NT2/D1 (cell line): Measurements from ENCODE around the gene DTNB.
A peak's percentile ranks its signal among the peaks of the same experiment; 100 is the strongest.

Source experiments
- DNase-seq: peaks from one replicate; pipeline ENCODE4 v3.0.0-alpha.2; 2011; ENCODE audit warnings: low read depth, low spot score
- H3K27me3 ChIP-seq: 2 replicates; pipeline ENCODE4 v1.6.0; 2011; ENCODE audit warnings: mild to moderate bottlenecking; ENCODE audit not compliant: insufficient read length, insufficient read depth
- H3K36me3 ChIP-seq: 2 replicates; pipeline ENCODE4 v1.6.1; 2011; ENCODE audit warnings: mild to moderate bottlenecking, low read length, mixed read lengths; ENCODE audit not compliant: insufficient read depth, insufficient read length
- H3K4me1 ChIP-seq: 2 replicates; pipeline ENCODE4 v1.5.1; 2011; ENCODE audit not compliant: insufficient read depth, insufficient read length
- H3K4me3 ChIP-seq: 2 replicates; pipeline ENCODE4 v1.5.1; 2011; ENCODE audit warnings: low read depth; ENCODE audit not compliant: insufficient read length
- H3K9ac ChIP-seq: 2 replicates; pipeline ENCODE4 v1.6.0; 2011; ENCODE audit warnings: low read depth; ENCODE audit not compliant: insufficient read length
- H3K9me3 ChIP-seq: 2 replicates; pipeline ENCODE4 v1.5.1; 2011; ENCODE audit warnings: mild to moderate bottlenecking, low read length; ENCODE audit not compliant: insufficient read depth
- SUZ12 ChIP-seq: IDR thresholded peaks from 2 replicates; pipeline ENCODE4 v1.6.1; 2011; ENCODE audit not compliant: insufficient read length, insufficient read depth; ENCODE audit errors: extremely low read depth
- YY1 ChIP-seq: IDR thresholded peaks from 2 replicates; pipeline ENCODE4 v1.6.1; 2011; ENCODE audit not compliant: insufficient read length, insufficient read depth
- ZNF274 ChIP-seq: IDR thresholded peaks from 2 replicates; pipeline ENCODE4 v1.6.1; 2011; ENCODE audit warnings: mild to moderate bottlenecking, low read depth, low read length

The DTNB gene

GRCh38 chr2:25497918-25498407 lies 175.4 kb downstream of the DTNB start:
- no peak overlapping the region for H3K4me3 ChIP-seq
- no peak overlapping the region for H3K9ac ChIP-seq
- DNase-seq, result no peak
- no peaks in the 10 kb centered on the region for H3K36me3 ChIP-seq
- no peaks in the 10 kb centered on the region for H3K4me1 ChIP-seq
- no peak for TF ChIP-seq SUZ12
- TF ChIP-seq ZNF274, result no peak
- TF ChIP-seq YY1, result no peak
- no peaks in the 10 kb centered on the region for H3K27me3 ChIP-seq
- no peaks in the 10 kb centered on the region for H3K9me3 ChIP-seq

GRCh38 chr2:25497229-25497917 lies 176.0 kb downstream of the DTNB start:
- Histone ChIP-seq H3K9me3 (no peaks in the 10 kb centered on the region), H3K9ac (no peak overlapping the region), H3K4me1 (no peaks in the 10 kb centered on the region), H3K4me3 (no peak overlapping the region), H3K36me3 (no peaks in the 10 kb centered on the region), H3K27me3 (no peaks in the 10 kb centered on the region)
- DNase-seq, result no peak
- TF ChIP-seq SUZ12, result no peak
- TF ChIP-seq YY1, result no peak
- TF ChIP-seq ZNF274, result no peak

GRCh38 chr2:25494616-25495015 lies 178.8 kb downstream of the DTNB start:
- peak; percentile 13 for DNase-seq
- TF ChIP-seq YY1 (no peak), SUZ12 (no peak), ZNF274 (no peak)
- Histone ChIP-seq H3K4me1 (no peaks in the 10 kb centered on the region), H3K27me3 (no peaks in the 10 kb centered on the region), H3K36me3 (no peaks in the 10 kb centered on the region), H3K4me3 (no peak overlapping the region), H3K9me3 (no peaks in the 10 kb centered on the region), H3K9ac (no peak overlapping the region)

- TF ChIP-seq ZNF274, result no peak
- TF ChIP-seq YY1, result no peak
- no peak for TF ChIP-seq SUZ12
- no peak overlapping the region for H3K9ac ChIP-seq
- no peak for DNase-seq
Measured at GRCh38 chr2:25493207-25493606, 180.2 kb downstream of the DTNB start.

GRCh38 chr2:25492726-25493125 lies 180.7 kb downstream of the DTNB start:
- no peak for DNase-seq
- Histone ChIP-seq H3K4me1 (no peaks in the 10 kb centered on the region), H3K9me3 (no peaks in the 10 kb centered on the region), H3K27me3 (no peaks in the 10 kb centered on the region), H3K9ac (no peak overlapping the region), H3K4me3 (no peak overlapping the region), H3K36me3 (no peaks in the 10 kb centered on the region)
- no peak for TF ChIP-seq YY1
- no peak for TF ChIP-seq SUZ12
- no peak for TF ChIP-seq ZNF274

More at GRCh38 chr2:25493207-25493606, 180.2 kb downstream of the DTNB start:
- H3K36me3 ChIP-seq, result no peaks in the 10 kb centered on the region
- H3K4me3 ChIP-seq, result no peak overlapping the region
- no peaks in the 10 kb centered on the region for H3K9me3 ChIP-seq
- H3K4me1 ChIP-seq, result no peaks in the 10 kb centered on the region
- H3K27me3 ChIP-seq, result no peaks in the 10 kb centered on the region

GRCh38 chr2:25491966-25492532 lies 181.3 kb downstream of the DTNB start:
- Histone ChIP-seq H3K36me3 (no peaks in the 10 kb centered on the region), H3K9me3 (no peaks in the 10 kb centered on the region), H3K9ac (no peak overlapping the region), H3K27me3 (no peaks in the 10 kb centered on the region), H3K4me1 (no peaks in the 10 kb centered on the region), H3K4me3 (no peak overlapping the region)
- DNase-seq, result no peak
- TF ChIP-seq ZNF274 (no peak), YY1 (no peak), SUZ12 (no peak)

- H3K27me3 ChIP-seq, result no peaks in the 10 kb centered on the region
- no peaks in the 10 kb centered on the region for H3K9me3 ChIP-seq
- H3K4me1 ChIP-seq, result no peaks in the 10 kb centered on the region
- H3K36me3 ChIP-seq, result no peaks in the 10 kb centered on the region
- no peak overlapping the region for H3K4me3 ChIP-seq
- H3K9ac ChIP-seq, result no peak overlapping the region
- no peak for DNase-seq
- TF ChIP-seq ZNF274 (no peak), YY1 (no peak), SUZ12 (no peak)
Measured at GRCh38 chr2:25491003-25491696, 182.2 kb downstream of the DTNB start.
